Testis (tissue), 2 donors: ENCODE measurements around the gene SEC62.

Source experiments
- CTCF ChIP-seq, 3 experiments: fragments of 450-650 bp in 2 of 3; fragments of 200-600 bp in 1 of 3; sonication (generic) in 1 of 3; IDR thresholded peaks; one replicate each; pipeline ENCODE4 v1.5.1; 2016 to 2019; ENCODE audit warnings: antibody characterized with exemption in 3 of 3, mild to moderate bottlenecking in 2 of 3, moderate library complexity in 1 of 3
- POLR2A ChIP-seq: fragments of 450-650 bp; IDR thresholded peaks from one replicate; pipeline ENCODE4 v1.6.1; 2017; ENCODE audit warnings: antibody characterized with exemption, mild to moderate bottlenecking, moderate library complexity

DNA sequence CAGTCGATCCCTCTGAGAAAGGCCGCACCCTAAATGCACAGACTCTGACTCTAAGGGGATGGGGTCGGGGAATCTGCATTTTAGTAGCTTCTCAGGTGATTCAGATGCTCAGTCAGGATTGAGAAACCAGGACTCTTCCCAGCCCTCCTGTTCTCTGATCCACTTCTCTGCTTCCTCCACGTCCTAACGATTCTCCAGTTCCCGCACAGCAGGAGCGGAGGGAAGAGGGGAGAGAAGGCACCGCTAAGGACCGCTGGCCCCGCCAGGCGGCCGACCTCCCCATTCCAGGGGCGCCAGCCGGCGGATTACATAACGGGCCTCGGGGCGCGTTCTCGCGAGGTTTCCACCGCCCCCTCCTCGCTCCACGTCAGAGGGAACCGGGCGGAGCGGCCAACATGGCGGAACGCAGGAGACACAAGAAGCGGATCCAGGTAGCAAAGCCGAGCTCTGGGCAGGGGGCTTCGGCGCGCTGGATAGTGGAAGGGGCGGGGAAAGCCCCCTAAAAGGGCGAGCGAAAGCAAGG is at the start of gene SEC62:
- TF ChIP-seq CTCF (IDR thresholded peaks at IDR 0.05) (peak; percentile 18 to 51 (median 37)), POLR2A (peak; percentile 65)
